ENCODE data around the gene TEX2. TPM values are rescaled to one million over a fixed set of nuclear protein-coding genes. Genes with fewer than 3 reads are reported as not detected.

Gene TEX2
- total RNA-seq, 1 donor from 2014 or later = 11.6 TPM

DNA sequence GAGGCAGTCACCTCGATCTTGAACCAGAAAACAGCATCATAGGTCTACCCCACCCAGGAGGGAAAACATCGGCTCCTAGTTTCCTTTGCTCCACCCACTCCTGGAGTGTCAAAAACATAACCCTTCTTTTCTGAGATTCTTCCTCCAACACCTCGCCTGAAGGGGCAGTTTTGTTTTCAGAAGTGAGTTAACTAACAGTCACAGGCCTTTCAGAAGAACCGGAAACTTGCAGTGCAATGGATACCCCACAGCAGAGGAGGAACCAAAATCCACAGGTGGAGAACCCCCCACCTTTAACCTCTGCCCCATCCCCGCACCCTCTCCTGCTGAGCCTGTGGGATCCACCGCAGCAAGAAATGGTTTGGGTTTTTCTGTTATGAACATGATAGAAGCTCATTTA is 7.8 kb upstream of the TEX2 start:
- TF ChIP-seq, protein P1, sequence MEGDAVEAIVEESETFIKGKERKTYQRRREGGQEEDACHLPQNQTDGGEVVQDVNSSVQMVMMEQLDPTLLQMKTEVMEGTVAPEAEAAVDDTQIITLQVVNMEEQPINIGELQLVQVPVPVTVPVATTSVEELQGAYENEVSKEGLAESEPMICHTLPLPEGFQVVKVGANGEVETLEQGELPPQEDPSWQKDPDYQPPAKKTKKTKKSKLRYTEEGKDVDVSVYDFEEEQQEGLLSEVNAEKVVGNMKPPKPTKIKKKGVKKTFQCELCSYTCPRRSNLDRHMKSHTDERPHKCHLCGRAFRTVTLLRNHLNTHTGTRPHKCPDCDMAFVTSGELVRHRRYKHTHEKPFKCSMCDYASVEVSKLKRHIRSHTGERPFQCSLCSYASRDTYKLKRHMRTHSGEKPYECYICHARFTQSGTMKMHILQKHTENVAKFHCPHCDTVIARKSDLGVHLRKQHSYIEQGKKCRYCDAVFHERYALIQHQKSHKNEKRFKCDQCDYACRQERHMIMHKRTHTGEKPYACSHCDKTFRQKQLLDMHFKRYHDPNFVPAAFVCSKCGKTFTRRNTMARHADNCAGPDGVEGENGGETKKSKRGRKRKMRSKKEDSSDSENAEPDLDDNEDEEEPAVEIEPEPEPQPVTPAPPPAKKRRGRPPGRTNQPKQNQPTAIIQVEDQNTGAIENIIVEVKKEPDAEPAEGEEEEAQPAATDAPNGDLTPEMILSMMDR (conservative IDR thresholded peaks at IDR 0.05; ENCODE audit: low read depth, low read length) = no peak
- no peak overlapping the region for H3K4me3 ChIP-seq (ENCODE audit: low read depth, low read length)
- no peak for DNase-seq (ENCODE audit: low read depth)

DNA sequence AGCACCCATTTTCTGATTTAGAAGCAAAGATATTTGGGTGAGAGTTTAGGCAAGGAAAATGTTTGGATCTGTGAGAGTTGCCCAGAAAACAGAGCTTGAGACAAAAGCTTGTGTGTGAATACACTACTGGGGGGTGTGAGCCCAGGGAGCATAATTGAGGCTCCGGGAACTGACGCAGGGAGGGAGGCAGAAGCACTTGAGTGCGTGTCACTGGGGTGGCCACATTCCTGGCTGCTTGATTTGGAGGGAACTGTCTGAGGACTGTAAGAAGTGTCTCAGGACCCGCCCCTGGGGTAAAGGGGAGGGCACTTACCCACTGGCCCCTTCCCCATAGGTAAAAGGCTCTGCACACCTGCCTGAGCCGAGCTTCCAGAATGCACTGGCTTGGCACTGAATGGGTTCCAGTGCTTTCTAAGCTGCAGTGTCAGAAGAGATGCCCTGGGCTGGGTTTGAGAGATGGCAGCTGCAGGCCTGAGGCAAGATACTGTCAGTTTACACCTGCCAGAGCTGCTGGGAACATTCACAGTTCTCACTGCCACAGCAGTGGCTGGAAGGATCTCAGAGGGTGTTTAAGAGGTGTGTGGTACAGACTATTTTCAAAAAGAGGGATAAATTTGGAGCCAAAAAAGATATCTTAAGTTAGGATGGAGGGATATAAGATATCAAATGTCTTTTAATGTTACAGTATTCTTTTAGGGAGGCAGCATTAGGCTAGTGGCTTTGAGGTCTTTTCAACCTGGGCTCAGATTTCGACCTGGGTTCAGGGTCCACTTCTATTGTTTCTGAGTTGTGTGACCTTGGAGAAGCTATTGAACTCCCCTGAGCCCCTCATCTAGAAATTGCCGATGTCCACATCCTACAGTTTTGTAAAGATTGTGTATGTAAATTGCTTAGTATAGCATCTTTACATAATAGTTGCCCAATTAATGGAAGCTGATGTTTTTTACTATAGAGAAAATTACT is 6.9 kb upstream of the TEX2 start:
- H3K4me3 ChIP-seq (ENCODE audit: low read depth, low read length) = no peak overlapping the region
- TF ChIP-seq, protein P1 (conservative IDR thresholded peaks at IDR 0.05; ENCODE audit: low read depth, low read length) = no peak
- no peak for DNase-seq (ENCODE audit: low read depth)

DNA sequence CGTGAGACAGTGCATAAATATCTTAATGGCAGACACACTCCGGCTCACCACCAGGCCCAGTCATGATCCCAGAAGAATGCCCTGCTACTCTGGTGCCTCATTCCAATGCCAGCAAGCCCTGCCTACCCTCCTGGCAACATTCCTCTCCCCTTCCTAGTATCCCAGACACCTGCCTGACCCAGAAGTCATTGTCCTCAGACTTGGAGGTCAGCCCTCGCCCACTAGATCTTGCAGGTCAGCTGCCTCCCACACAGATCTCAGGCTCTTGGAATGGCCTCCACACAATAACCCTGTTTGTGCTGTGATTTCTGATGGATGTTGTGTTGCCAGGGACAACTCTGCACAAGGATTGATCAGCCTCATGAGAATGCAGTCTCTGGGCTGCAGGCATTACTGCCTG is 1.8 kb upstream of the TEX2 start:
- TF ChIP-seq, protein P1 (conservative IDR thresholded peaks at IDR 0.05; ENCODE audit: low read depth, low read length) = no peak
- H3K4me3 ChIP-seq (ENCODE audit: low read depth, low read length) = no peak overlapping the region
- peak; percentile 60 for DNase-seq (ENCODE audit: low read depth)

DNA sequence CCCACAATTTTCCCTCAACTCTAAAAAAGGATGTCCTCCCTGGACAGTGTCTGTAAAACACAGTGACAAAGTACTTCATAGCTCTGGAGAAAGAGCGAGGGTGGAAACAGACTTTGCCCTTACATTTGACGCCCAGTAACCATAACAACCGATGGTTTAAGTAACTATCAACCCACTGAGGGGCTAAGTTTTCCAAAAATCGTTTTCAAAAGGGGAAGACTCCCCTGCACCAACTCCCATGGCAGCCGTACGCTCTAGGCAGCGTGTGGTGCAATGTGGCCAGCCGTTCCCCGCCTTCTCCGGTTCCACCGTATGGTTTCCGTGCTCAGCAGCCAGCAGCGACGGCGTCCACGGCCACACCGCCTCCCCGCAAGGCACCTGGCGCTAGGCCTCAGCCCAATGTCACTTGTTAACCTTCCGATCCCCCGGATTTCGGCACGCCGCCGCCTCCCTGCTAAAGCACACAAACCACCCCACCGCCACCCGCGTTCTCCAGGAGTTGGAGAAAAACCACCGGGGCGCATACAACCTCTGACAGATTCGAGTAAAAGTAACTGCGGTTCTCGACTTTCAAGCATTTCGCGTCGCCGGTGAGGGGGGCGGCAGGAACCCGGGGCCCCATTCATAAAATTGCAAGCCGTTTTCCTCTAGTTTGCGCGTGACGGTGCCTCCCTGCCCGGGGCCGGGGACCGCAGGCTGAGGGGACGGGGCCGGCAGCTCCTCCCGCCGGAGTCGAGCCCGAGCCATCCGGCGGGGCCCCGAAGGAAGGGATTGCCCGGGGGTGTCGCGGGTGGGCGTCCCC is 661 bp downstream of the TEX2 start:
- TF ChIP-seq, protein P1 (conservative IDR thresholded peaks at IDR 0.05; ENCODE audit: low read depth, low read length) = no peak
- DNase-seq (ENCODE audit: low read depth) = no peak
- peak overlapping the region; percentile 83 for H3K4me3 ChIP-seq (ENCODE audit: low read depth, low read length)

DNA sequence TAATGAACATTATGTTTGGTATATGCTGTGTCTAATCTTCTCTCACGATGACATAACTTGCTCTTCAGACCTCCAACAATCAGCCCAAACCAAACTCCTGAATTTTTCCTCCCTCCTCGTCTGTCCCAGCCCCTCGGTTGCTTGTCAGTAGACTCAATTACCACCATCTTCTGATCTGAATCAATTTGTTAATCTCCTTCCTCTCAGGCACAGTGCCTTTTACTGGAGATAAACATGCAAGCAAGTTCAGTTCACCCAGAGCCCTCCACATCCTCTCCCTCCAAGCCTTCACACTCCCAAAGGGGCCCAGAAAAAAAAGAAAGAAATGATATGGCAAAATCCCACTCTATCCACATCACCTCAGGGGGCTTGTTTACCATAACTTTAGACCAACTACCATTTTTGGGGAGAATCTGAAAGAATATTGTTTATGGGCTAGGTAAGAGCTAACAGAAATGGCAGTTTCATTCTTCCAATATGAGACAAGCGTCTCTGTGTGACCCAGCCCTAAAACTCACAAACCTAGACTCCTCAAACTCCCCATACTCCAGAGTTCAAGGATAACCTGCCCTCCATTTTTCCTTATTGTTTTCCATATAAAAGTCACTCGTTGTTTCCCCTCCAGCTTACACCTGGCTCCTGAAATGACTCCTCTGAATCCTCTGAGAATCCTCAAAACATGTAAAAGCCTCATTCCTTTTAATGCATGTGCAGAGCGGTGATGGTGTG is 1.5 kb downstream of the TEX2 start:
- H3K4me3 ChIP-seq (ENCODE audit: low read depth, low read length) = peak overlapping the region; percentile 83
- no peak for DNase-seq (ENCODE audit: low read depth)
- TF ChIP-seq, protein P1 (conservative IDR thresholded peaks at IDR 0.05; ENCODE audit: low read depth, low read length) = no peak

DNA sequence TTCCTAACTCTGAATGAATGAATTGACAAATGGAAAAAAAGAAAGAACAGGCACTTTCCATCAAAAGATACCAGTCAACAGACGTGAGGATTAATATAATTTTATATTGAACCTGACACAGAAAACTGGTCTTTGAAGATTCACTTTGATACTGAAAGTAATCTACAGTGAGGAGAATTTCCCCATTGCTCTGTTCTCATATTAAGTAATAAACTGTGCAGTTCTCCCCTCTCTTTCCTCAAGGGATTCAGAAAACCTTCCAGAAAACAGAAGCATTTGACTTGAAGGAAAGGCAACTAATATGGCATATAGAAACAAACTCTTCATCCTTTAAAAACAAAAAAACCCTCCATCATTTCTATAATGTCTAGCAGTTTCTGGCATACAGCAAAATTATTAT is 2.2 kb downstream of the TEX2 start:
- H3K4me3 ChIP-seq (ENCODE audit: low read depth, low read length) = no peak overlapping the region
- no peak for DNase-seq (ENCODE audit: low read depth)
- TF ChIP-seq, protein P1 (conservative IDR thresholded peaks at IDR 0.05; ENCODE audit: low read depth, low read length) = no peak
